ENCODE results near the gene RAF1. TPM values are rescaled to one million over a fixed set of nuclear protein-coding genes. Genes with fewer than 3 reads are reported as not detected.

The RAF1 gene
- total RNA-seq, 1 experiment from 2014 or later = 101 TPM

- no peak for TF ChIP-seq FOXJ3 (CRISPR knock-in tag; IDR thresholded peaks at IDR 0.05; ENCODE audit: borderline replicate concordance)
- TF ChIP-seq NFATC4 (CRISPR knock-in tag; IDR thresholded peaks at IDR 0.05) = no peak
- TF ChIP-seq RORB (CRISPR knock-in tag; IDR thresholded peaks at IDR 0.05) = no peak
- TF ChIP-seq GTF2I (CRISPR knock-in tag; conservative IDR thresholded peaks at IDR 0.05) = no peak
- TF ChIP-seq MAX (CRISPR knock-in tag; IDR thresholded peaks at IDR 0.05) = peak; percentile 81; the same call in 1 of the 2 replicates
- TF ChIP-seq ZNF317 (CRISPR knock-in tag; IDR thresholded peaks at IDR 0.05; ENCODE audit: borderline replicate concordance, low read depth) = no peak
- no peak for TF ChIP-seq ATF2 (CRISPR knock-in tag; IDR thresholded peaks at IDR 0.05; ENCODE audit: borderline replicate concordance, low read depth)
- TF ChIP-seq ZNF281 (CRISPR knock-in tag; IDR thresholded peaks at IDR 0.05) = 0 out of 2 replicates have a peak, but pooled peaks have one; percentile 25
- no peak; the same call in 1 of the 2 replicates for TF ChIP-seq FOXP1 (CRISPR knock-in tag; IDR thresholded peaks at IDR 0.05; ENCODE audit: borderline replicate concordance)
- no peak for TF ChIP-seq ZNF423 (CRISPR knock-in tag; IDR thresholded peaks at IDR 0.05)
- TF ChIP-seq E2F5 (CRISPR knock-in tag; IDR thresholded peaks at IDR 0.05) = peak; percentile 68; the same call in 1 of the 2 replicates
- TF ChIP-seq IRF2 (CRISPR knock-in tag; IDR thresholded peaks at IDR 0.05; ENCODE audit: borderline replicate concordance, low read depth) = no peak
- TF ChIP-seq NR1H2 (CRISPR knock-in tag; IDR thresholded peaks at IDR 0.05) = no peak
- TF ChIP-seq ERG (CRISPR knock-in tag; IDR thresholded peaks at IDR 0.05) = 0 out of 2 replicates have a peak, but pooled peaks have one; percentile 46
- TF ChIP-seq SMAD4 (CRISPR knock-in tag; IDR thresholded peaks at IDR 0.05) = 0 out of 2 replicates have a peak, but pooled peaks have one; percentile 16
- peak; percentile 39; the same call in 1 of the 2 replicates for TF ChIP-seq NFE2L1 (CRISPR knock-in tag; IDR thresholded peaks at IDR 0.05)
- TF ChIP-seq PREB (CRISPR knock-in tag; IDR thresholded peaks at IDR 0.05; ENCODE audit: borderline replicate concordance) = no peak
- no peak for TF ChIP-seq OVOL2 (CRISPR knock-in tag; IDR thresholded peaks at IDR 0.05; ENCODE audit: borderline replicate concordance)
- TF ChIP-seq SMAD3 (CRISPR knock-in tag; IDR thresholded peaks at IDR 0.05; ENCODE audit: borderline replicate concordance) = peak; percentile 9; the same call in 1 of the 2 replicates
- no peak for TF ChIP-seq RELA (CRISPR knock-in tag; IDR thresholded peaks at IDR 0.05; ENCODE audit: borderline replicate concordance)
- TF ChIP-seq EMX1 (CRISPR knock-in tag; IDR thresholded peaks at IDR 0.05) = no peak
- TF ChIP-seq SP1 (CRISPR knock-in tag; conservative IDR thresholded peaks at IDR 0.05) = peak; percentile 100
- TF ChIP-seq ATF1 (CRISPR knock-in tag; IDR thresholded peaks at IDR 0.05) = no peak
- no peak for TF ChIP-seq CBFB (CRISPR knock-in tag; IDR thresholded peaks at IDR 0.05; ENCODE audit: low read depth)
- TF ChIP-seq HMGXB4 (CRISPR knock-in tag; IDR thresholded peaks at IDR 0.05) = peak; percentile 74; the same call in 1 of the 2 replicates
- TF ChIP-seq NR3C1 (CRISPR knock-in tag; conservative IDR thresholded peaks at IDR 0.05; ENCODE audit: low read depth) = no peak
Measured at GRCh38 chr3:12663936-12664908, at the start of gene RAF1 (continued).
